ENCODE data around the gene IKZF2. TPM values are rescaled to one million over a fixed set of nuclear protein-coding genes. Genes with fewer than 3 reads are reported as not detected.

IKZF2 gene
- total and polyA plus RNA-seq, 10 of the 15 experiments (the other 5 are each of a cell fraction or from before 2014, with no cell fraction given): 15.2 to 266 (median 87.2) TPM

- Histone ChIP-seq H2AFZ (ENCODE audit: control insufficient read depth, low read depth, low read length) (no peak overlapping the region), H3K4me2 (ENCODE audit: control insufficient read depth, insufficient read depth) (peak overlapping the region; percentile 89), H3K27ac (ENCODE audit: control insufficient read depth, insufficient read depth) (peak overlapping the region; percentile 91), H3K9me3 (replicated peaks; ENCODE audit: control insufficient read depth, insufficient read depth, low read length) (peaks cover 10% of the 10 kb centered on the region; the same call in 2 of the 3 replicates), H3K27me3 (replicated peaks in 1 of 2; ENCODE audit: control insufficient read depth in 2 of 2, insufficient read depth in 2 of 2, low read length in 1 of 2) (no peaks in the 10 kb centered on the region), H4K20me1 (ENCODE audit: control insufficient read depth, insufficient read depth) (no peaks in the 10 kb centered on the region), H3K4me3 (peak overlapping the region; percentile 85), H3K4me1 (ENCODE audit: control insufficient read depth, insufficient read depth, low read length) (peaks cover 17% of the 10 kb centered on the region), H3K9ac (ENCODE audit: control insufficient read depth, insufficient read depth, low read length) (peak overlapping the region; percentile 89), H3K36me3 (ENCODE audit: control insufficient read depth in 2 of 2, insufficient read depth in 2 of 2, low read length in 1 of 2) (no peaks in the 10 kb centered on the region), H3K79me2 (ENCODE audit: control insufficient read depth, insufficient read depth, low read length) (peaks cover 64% of the 10 kb centered on the region)
- CTCF ChIA-PET: interaction anchor here (0.6 to 10.6 kb wide), 13 partner anchors 12 to 461 kb away, joined by 3 to 105 read pairs (median 9); no protein-coding TSS in a partner anchor
- whole genome bisulfite sequencing (ENCODE audit: insufficient coverage, insufficient replicate concordance, low lambda C conversion rate, missing lambda C conversion rate): 0% methylated on average over 6 of the region's 6 CpGs
- in situ Hi-C loops (cut with MboI): loop anchor here (5.0 to 10.0 kb wide), 3 partner anchors 131 to 466 kb away; no protein-coding TSS in a partner anchor
- DNase-seq (ENCODE audit: low read depth, low spot score): no peak
- no peak for FAIRE-seq
- intact Hi-C loops (cut with micrococcal nuclease; ENCODE audit: unreplicated experiment): loop anchor here (1.0 to 10.0 kb wide), 6 partner anchors 80 to 1582 kb away; no protein-coding TSS in a partner anchor
- no TSS peak for BruUV-seq (replicated peaks)
- no peak for ATAC-seq
- no peak for TF ChIP-seq PML (IDR thresholded peaks at IDR 0.05; ENCODE audit: low read length)
- SMC1A ChIA-PET (ENCODE audit: uncharacterized antibody, unreplicated experiment): interaction anchor here (0.6 to 24.8 kb wide), 17 partner anchors 10 to 466 kb away, joined by 3 to 467 read pairs (median 9); no protein-coding TSS in a partner anchor
- RAD21 ChIA-PET (ENCODE audit: unreplicated experiment): interaction anchor here (0.8 to 27.1 kb wide), 14 partner anchors 11 to 466 kb away, joined by 3 to 540 read pairs (median 15); no protein-coding TSS in a partner anchor
- POLR2A ChIA-PET: interaction anchor here (1.0 to 13.2 kb wide), 7 partner anchors 8 to 375 kb away, joined by 3 to 232 read pairs (median 12); no protein-coding TSS in a partner anchor
Observed at GRCh38 chr2:213152888-213153287, 1.5 kb upstream of the IKZF2 start.

- H3K27me3 ChIP-seq (replicated peaks in 1 of 2; ENCODE audit: control insufficient read depth in 2 of 2, insufficient read depth in 2 of 2, low read length in 1 of 2): no peaks in the 10 kb centered on the region
- H4K20me1 ChIP-seq (ENCODE audit: control insufficient read depth, insufficient read depth): no peaks in the 10 kb centered on the region
- peak overlapping the region; percentile 89 for H3K9ac ChIP-seq (ENCODE audit: control insufficient read depth, insufficient read depth, low read length)
- H3K4me1 ChIP-seq (ENCODE audit: control insufficient read depth, insufficient read depth, low read length): peaks cover 11% of the 10 kb centered on the region
- in situ Hi-C loops (cut with MboI) (loop anchor here (5.0 to 10.0 kb wide), 3 partner anchors 130 to 465 kb away; no protein-coding TSS in a partner anchor), intact Hi-C loops (cut with micrococcal nuclease; ENCODE audit: unreplicated experiment) (loop anchor here (2.0 to 10.0 kb wide), 2 partner anchors 137 to 1583 kb away; no protein-coding TSS in a partner anchor)
- DNase-seq (ENCODE audit: low read depth, low spot score) (no peak), FAIRE-seq (no peak), ATAC-seq (peak; percentile 12)
- BruUV-seq (replicated peaks): TSS peak; percentile 95
- RAD21 ChIA-PET (ENCODE audit: unreplicated experiment): interaction anchor here (0.8 to 27.1 kb wide), 11 partner anchors 11 to 465 kb away, joined by 3 to 540 read pairs (median 15); no protein-coding TSS in a partner anchor
- CTCF ChIA-PET: interaction anchor here (0.8 to 10.6 kb wide), 11 partner anchors 13 to 375 kb away, joined by 3 to 105 read pairs (median 9); no protein-coding TSS in a partner anchor
- H3K9me3 ChIP-seq (replicated peaks; ENCODE audit: control insufficient read depth, insufficient read depth, low read length): peaks cover 10% of the 10 kb centered on the region; the same call in 2 of the 3 replicates
- POLR2A ChIA-PET: interaction anchor here (2.9 to 13.2 kb wide), 4 partner anchors 12 to 138 kb away, joined by 12 to 232 read pairs (median 110); no protein-coding TSS in a partner anchor
- peaks cover 71% of the 10 kb centered on the region for H3K79me2 ChIP-seq (ENCODE audit: control insufficient read depth, insufficient read depth, low read length)
- peak overlapping the region; percentile 85 for H3K4me3 ChIP-seq
- H2AFZ ChIP-seq (ENCODE audit: control insufficient read depth, low read depth, low read length): peak overlapping the region; percentile 68
- H3K4me2 ChIP-seq (ENCODE audit: control insufficient read depth, insufficient read depth): peak overlapping the region; percentile 89
- H3K36me3 ChIP-seq (ENCODE audit: control insufficient read depth in 2 of 2, insufficient read depth in 2 of 2, low read length in 1 of 2): no peaks in the 10 kb centered on the region
- 2% methylated on average over 39 of the region's 39 CpGs for WGBS (ENCODE audit: insufficient coverage, insufficient replicate concordance, low lambda C conversion rate, missing lambda C conversion rate)
- H3K27ac ChIP-seq (ENCODE audit: control insufficient read depth, insufficient read depth): peak overlapping the region; percentile 91
- SMC1A ChIA-PET (ENCODE audit: uncharacterized antibody, unreplicated experiment): interaction anchor here (0.6 to 24.8 kb wide), 16 partner anchors 10 to 466 kb away, joined by 3 to 467 read pairs (median 8); no protein-coding TSS in a partner anchor
- TF ChIP-seq SMAD5 (IDR thresholded peaks at IDR 0.05; ENCODE audit: low read depth): peak; percentile 73
- TF ChIP-seq CREB1 (IDR thresholded peaks at IDR 0.05; ENCODE audit: low read depth): peak; percentile 5; the same call in 1 of the 2 replicates
- no peak; the same call in 1 of the 2 replicates for TF ChIP-seq FOXM1 (IDR thresholded peaks at IDR 0.05; ENCODE audit: low read depth, low read length)
- no peak for TF ChIP-seq NFXL1 (IDR thresholded peaks at IDR 0.05; ENCODE audit: borderline replicate concordance)
- TF ChIP-seq SIN3A (IDR thresholded peaks at IDR 0.05; ENCODE audit: low read depth, low read length): peak; percentile 78
- peak; percentile 54; the same call in 1 of the 2 replicates for TF ChIP-seq NFIC (IDR thresholded peaks at IDR 0.05; ENCODE audit: low read depth, low read length)
- 0 out of 2 replicates have a peak, but pooled peaks have one; percentile 2 for TF ChIP-seq NR2F1 (conservative IDR thresholded peaks at IDR 0.05)
- peak; percentile 45 for TF ChIP-seq SKIL (IDR thresholded peaks at IDR 0.05; ENCODE audit: low read depth, poor library complexity, severe bottlenecking)
- peak; percentile 96 for TF ChIP-seq MLLT1 (IDR thresholded peaks at IDR 0.05)
- no peak for TF ChIP-seq NR2C2 (IDR thresholded peaks at IDR 0.05; ENCODE audit: borderline replicate concordance, control insufficient read depth, insufficient read length, low read depth)
Observed at GRCh38 chr2:213152065-213152794, 818 bp upstream of the IKZF2 start.

Measured in GM12878 (cell line).